ENCODE data around the gene DPF3. TPM values are rescaled to one million over a fixed set of nuclear protein-coding genes. Genes with fewer than 3 reads are reported as not detected.

Gene DPF3
- total RNA-seq, 3 donors from 2014 or later (not counting 1 experiment from before 2014, with no cell fraction given): 1.4 to 1.8 (median 1.4) TPM

- no peak overlapping the region for H3K27ac Mint-ChIP-seq
- peaks cover 38 to 57% of the 10 kb centered on the region in 2 donors for H3K27me3 Mint-ChIP-seq (ENCODE audit: low read depth in 2 of 2)
- H3K4me1 ChIP-seq (ENCODE audit: control insufficient read depth, insufficient read depth, low read length): no peaks in the 10 kb centered on the region
- H3K9me3 ChIP-seq (ENCODE audit: control insufficient read depth, insufficient read depth, low read length): no peaks in the 10 kb centered on the region
- TF ChIP-seq CTCF (IDR thresholded peaks at IDR 0.05): no peak
- no peaks in the 10 kb centered on the region for H3K36me3 ChIP-seq (ENCODE audit: control insufficient read depth, insufficient read depth, low read length)
- H3K4me3 ChIP-seq (ENCODE audit: low read length): no peak overlapping the region
- WGBS (ENCODE audit: insufficient coverage): 88% methylated on average over 8 of the region's 8 CpGs
- no peaks in the 10 kb centered on the region for H3K27me3 ChIP-seq (ENCODE audit: control insufficient read depth, insufficient read depth, low read length)
- no peaks in the 10 kb centered on the region for H3K36me3 Mint-ChIP-seq
- ATAC-seq (no peak), DNase-seq (peak in 1 of 2 donors; percentile 9)
- no peaks in the 10 kb centered on the region for H3K9me3 Mint-ChIP-seq
- intact Hi-C loops (cut with micrococcal nuclease): no loop called here
- no peak overlapping the region for H3K27ac ChIP-seq (ENCODE audit: low read length)
- H3K4me1 Mint-ChIP-seq: peaks cover 0 to 3% of the 10 kb centered on the region in 2 donors
- no peak overlapping the region for H3K4me3 Mint-ChIP-seq
Measured at GRCh38 chr14:72619111-72619571, 274.8 kb downstream of the DPF3 start.

DNA sequence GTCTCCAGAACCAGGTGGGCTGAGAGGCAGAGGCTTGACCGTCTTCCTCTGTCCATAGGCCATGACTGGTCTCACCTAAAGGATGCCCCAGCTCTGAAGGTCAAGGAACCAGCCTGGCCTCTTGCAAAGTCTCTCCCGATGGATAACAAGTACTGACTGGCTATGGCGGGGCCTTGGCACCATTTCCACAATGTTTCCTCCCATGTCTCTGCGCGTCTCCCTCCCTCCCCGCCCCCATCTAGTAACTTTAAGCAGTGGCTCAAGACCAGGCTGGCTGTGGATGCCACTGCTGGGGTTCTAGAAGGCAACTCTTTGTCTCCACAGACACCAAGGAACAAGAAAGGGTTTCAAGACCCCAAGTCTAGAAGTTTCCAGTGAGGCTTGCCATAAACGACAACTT lies 275.5 kb downstream of the DPF3 start:
- peaks cover 0 to 3% of the 10 kb centered on the region in 2 donors for H3K4me1 Mint-ChIP-seq
- no peak overlapping the region for H3K27ac Mint-ChIP-seq
- H3K4me3 ChIP-seq (ENCODE audit: low read length): no peak overlapping the region
- DNase-seq (no peak), ATAC-seq (no peak)
- 94% methylated on average over 7 of the region's 7 CpGs for WGBS (ENCODE audit: insufficient coverage)
- H3K36me3 Mint-ChIP-seq: no peaks in the 10 kb centered on the region
- H3K9me3 Mint-ChIP-seq: no peaks in the 10 kb centered on the region
- no peak for TF ChIP-seq CTCF (IDR thresholded peaks at IDR 0.05)
- no peak overlapping the region for H3K4me3 Mint-ChIP-seq
- H3K9me3 ChIP-seq (ENCODE audit: control insufficient read depth, insufficient read depth, low read length): no peaks in the 10 kb centered on the region
- H3K27me3 Mint-ChIP-seq (ENCODE audit: low read depth in 2 of 2): peaks cover 43 to 61% of the 10 kb centered on the region in 2 donors
- no peaks in the 10 kb centered on the region for H3K36me3 ChIP-seq (ENCODE audit: control insufficient read depth, insufficient read depth, low read length)
- H3K4me1 ChIP-seq (ENCODE audit: control insufficient read depth, insufficient read depth, low read length): no peaks in the 10 kb centered on the region
- intact Hi-C loops (cut with micrococcal nuclease): no loop called here
- no peaks in the 10 kb centered on the region for H3K27me3 ChIP-seq (ENCODE audit: control insufficient read depth, insufficient read depth, low read length)
- H3K27ac ChIP-seq (ENCODE audit: low read length): no peak overlapping the region

DNA sequence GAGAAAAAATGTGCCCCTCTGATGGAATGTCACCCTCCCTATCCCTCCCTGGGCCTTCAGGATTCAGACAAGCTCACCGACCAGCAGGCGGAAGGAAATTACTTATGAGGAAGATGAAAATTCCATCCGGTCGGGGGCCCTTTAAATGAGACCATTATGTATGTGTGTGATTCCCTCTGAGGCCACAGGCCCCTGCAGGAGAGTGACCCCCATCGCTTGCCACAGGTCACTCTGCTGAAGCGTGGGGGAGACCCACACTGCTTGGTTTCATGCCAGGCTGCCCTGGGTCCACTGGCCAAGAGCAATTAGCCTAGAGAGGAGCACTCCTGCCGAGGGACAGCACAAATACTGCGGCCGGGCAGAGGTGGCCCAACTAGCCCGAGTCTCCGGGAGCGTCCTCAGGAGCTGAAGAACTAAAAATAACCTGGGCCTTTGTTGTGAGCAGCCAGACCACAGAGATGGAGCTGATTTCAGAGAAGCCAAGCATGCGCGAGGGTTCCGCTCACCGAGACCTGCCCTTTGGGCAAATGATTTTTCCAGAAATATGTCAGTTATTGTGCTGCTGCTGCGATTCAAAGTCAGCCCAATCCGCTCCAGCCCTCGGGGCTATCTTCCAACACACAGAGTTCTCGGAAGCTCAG lies 276.4 kb downstream of the DPF3 start:
- no peak for TF ChIP-seq CTCF (IDR thresholded peaks at IDR 0.05)
- Mint-ChIP-seq H3K4me3 (no peak overlapping the region), H3K36me3 (no peaks in the 10 kb centered on the region), H3K9me3 (no peaks in the 10 kb centered on the region), H3K27me3 (ENCODE audit: low read depth in 2 of 2) (peaks cover 45 to 68% of the 10 kb centered on the region in 2 donors), H3K27ac (no peak overlapping the region), H3K4me1 (peaks cover 0 to 3% of the 10 kb centered on the region in 2 donors)
- Histone ChIP-seq H3K9me3 (ENCODE audit: control insufficient read depth, insufficient read depth, low read length) (no peaks in the 10 kb centered on the region), H3K4me1 (ENCODE audit: control insufficient read depth, insufficient read depth, low read length) (no peaks in the 10 kb centered on the region), H3K27me3 (ENCODE audit: control insufficient read depth, insufficient read depth, low read length) (no peaks in the 10 kb centered on the region), H3K27ac (ENCODE audit: low read length) (no peak overlapping the region), H3K4me3 (ENCODE audit: low read length) (no peak overlapping the region), H3K36me3 (ENCODE audit: control insufficient read depth, insufficient read depth, low read length) (no peaks in the 10 kb centered on the region)
- intact Hi-C loops (cut with micrococcal nuclease): no loop called here
- WGBS (ENCODE audit: insufficient coverage): 84% methylated on average over 20 of the region's 20 CpGs
- ATAC-seq: no peak
- peak in 1 of 2 donors; percentile 1 for DNase-seq

GRCh38 chr14:72616811-72617210 lies 277.1 kb downstream of the DPF3 start:
- WGBS (ENCODE audit: insufficient coverage): 85% methylated on average over 7 of the region's 7 CpGs
- H3K4me1 ChIP-seq (ENCODE audit: control insufficient read depth, insufficient read depth, low read length): no peaks in the 10 kb centered on the region
- peaks cover 0 to 3% of the 10 kb centered on the region in 2 donors for H3K4me1 Mint-ChIP-seq
- no peaks in the 10 kb centered on the region for H3K9me3 Mint-ChIP-seq
- no peaks in the 10 kb centered on the region for H3K36me3 ChIP-seq (ENCODE audit: control insufficient read depth, insufficient read depth, low read length)
- TF ChIP-seq CTCF (IDR thresholded peaks at IDR 0.05): no peak
- no peak overlapping the region for H3K27ac ChIP-seq (ENCODE audit: low read length)
- ATAC-seq (no peak), DNase-seq (no peak)
- peaks cover 45 to 69% of the 10 kb centered on the region in 2 donors for H3K27me3 Mint-ChIP-seq (ENCODE audit: low read depth in 2 of 2)
- H3K4me3 Mint-ChIP-seq: no peak overlapping the region
- no peaks in the 10 kb centered on the region for H3K36me3 Mint-ChIP-seq
- no peak overlapping the region for H3K4me3 ChIP-seq (ENCODE audit: low read length)
- intact Hi-C loops (cut with micrococcal nuclease): no loop called here
- H3K27me3 ChIP-seq (ENCODE audit: control insufficient read depth, insufficient read depth, low read length): no peaks in the 10 kb centered on the region
- no peaks in the 10 kb centered on the region for H3K9me3 ChIP-seq (ENCODE audit: control insufficient read depth, insufficient read depth, low read length)
- H3K27ac Mint-ChIP-seq: no peak overlapping the region
